ENCODE measurements around the gene HSPB8. TPM values are rescaled to one million over a fixed set of nuclear protein-coding genes. Genes with fewer than 3 reads are reported as not detected.
A peak's percentile ranks its signal among the peaks of the same experiment; 100 is the strongest.

HSPB8 gene
- total RNA-seq, 1 donor from 2014 or later, result 12.5 TPM

- ATAC-seq, result no peak
- intact Hi-C loops (cut with DNase I), result no loop called here
- no peak for DNase-seq (ENCODE audit: low spot score)
These were observed 10.8 kb upstream of the HSPB8 start for GRCh38 chr12:119167902-119168301.

GRCh38 chr12:119168721-119169120 lies 10.0 kb upstream of the HSPB8 start:
- DNase-seq (ENCODE audit: low spot score) (no peak), ATAC-seq (no peak)
- intact Hi-C loops (cut with DNase I), result no loop called here

GRCh38 chr12:119169150-119169549 lies 9.6 kb upstream of the HSPB8 start:
- ATAC-seq, result no peak
- intact Hi-C loops (cut with DNase I), result no loop called here

GRCh38 chr12:119171291-119171690 lies 7.4 kb upstream of the HSPB8 start:
- ATAC-seq (no peak), DNase-seq (ENCODE audit: low spot score) (no peak)
- intact Hi-C loops (cut with DNase I), result no loop called here

More at GRCh38 chr12:119169150-119169549, 9.6 kb upstream of the HSPB8 start:
- DNase-seq (ENCODE audit: low spot score), result no peak

GRCh38 chr12:119171691-119172425 lies 6.9 kb upstream of the HSPB8 start:
- no peak for ATAC-seq
- DNase-seq (ENCODE audit: low spot score), result no peak
- intact Hi-C loops (cut with DNase I), result no loop called here

GRCh38 chr12:119175081-119175480 lies 3.6 kb upstream of the HSPB8 start:
- no peak for ATAC-seq
- DNase-seq (ENCODE audit: low spot score), result no peak
- intact Hi-C loops (cut with DNase I), result no loop called here

- intact Hi-C loops (cut with DNase I), result no loop called here
- ATAC-seq (peak; percentile 86), DNase-seq (ENCODE audit: low spot score) (peak; percentile 88)
These were observed 2.3 kb upstream of the HSPB8 start for GRCh38 chr12:119176267-119177055.

GRCh38 chr12:119177056-119177325 lies 1.7 kb upstream of the HSPB8 start:
- ATAC-seq (no peak), DNase-seq (ENCODE audit: low spot score) (no peak)
- intact Hi-C loops (cut with DNase I), result no loop called here

GRCh38 chr12:119177724-119178380 lies 879 bp upstream of the HSPB8 start:
- no peak for DNase-seq (ENCODE audit: low spot score)
- ATAC-seq, result no peak
- intact Hi-C loops (cut with DNase I), result no loop called here

- ATAC-seq, result no peak
- intact Hi-C loops (cut with DNase I), result no loop called here
- no peak for DNase-seq (ENCODE audit: low spot score)
These were observed 747 bp downstream of the HSPB8 start for GRCh38 chr12:119179335-119180021.

GRCh38 chr12:119180380-119181040 lies 1.8 kb downstream of the HSPB8 start:
- DNase-seq (ENCODE audit: low spot score) (peak; percentile 69), ATAC-seq (peak; percentile 54)
- intact Hi-C loops (cut with DNase I), result no loop called here

- no peak for ATAC-seq
- DNase-seq (ENCODE audit: low spot score), result no peak
- intact Hi-C loops (cut with DNase I), result no loop called here
These were observed 2.5 kb downstream of the HSPB8 start for GRCh38 chr12:119181202-119181601.

GRCh38 chr12:119181944-119182343 lies 3.2 kb downstream of the HSPB8 start:
- DNase-seq (ENCODE audit: low spot score) (no peak), ATAC-seq (no peak)
- intact Hi-C loops (cut with DNase I), result no loop called here

GRCh38 chr12:119182701-119183493 lies 4.2 kb downstream of the HSPB8 start:
- peak; percentile 18 for ATAC-seq
- no peak for DNase-seq (ENCODE audit: low spot score)
- intact Hi-C loops (cut with DNase I), result no loop called here

GRCh38 chr12:119183942-119184695 lies 5.4 kb downstream of the HSPB8 start:
- DNase-seq (ENCODE audit: low spot score) (no peak), ATAC-seq (no peak)
- intact Hi-C loops (cut with DNase I), result no loop called here

GRCh38 chr12:119195256-119195655 lies 16.5 kb downstream of the HSPB8 start:
- no peak for ATAC-seq
- intact Hi-C loops (cut with DNase I), result no loop called here
- DNase-seq (ENCODE audit: low spot score), result no peak

GRCh38 chr12:119198440-119198839 lies 19.7 kb downstream of the HSPB8 start:
- intact Hi-C loops (cut with DNase I), result no loop called here
- no peak for DNase-seq (ENCODE audit: low spot score)
- ATAC-seq, result no peak

GRCh38 chr12:119200601-119201000 lies 21.9 kb downstream of the HSPB8 start:
- ATAC-seq, result no peak
- no peak for DNase-seq (ENCODE audit: low spot score)
- intact Hi-C loops (cut with DNase I), result no loop called here
